Measurements from ENCODE around the gene CDH4. TPM values are rescaled to one million over a fixed set of nuclear protein-coding genes. Genes with fewer than 3 reads are reported as not detected.

CDH4 gene
- total and polyA plus RNA-seq, 2 donors (not counting 3 experiments of a cell fraction or from before 2014, with no cell fraction given): 0.17 to 0.51 TPM

GRCh38 chr20:61967300-61967699 lies 715.2 kb downstream of the CDH4 start:
- no peak overlapping the region for H2AFZ ChIP-seq (ENCODE audit: low read depth, low read length)
- intact Hi-C loops (cut with micrococcal nuclease): no loop called here
- no peaks in the 10 kb centered on the region for H3K9me1 ChIP-seq (replicated peaks; ENCODE audit: control insufficient read depth, extremely low read depth, insufficient read depth, low read length)
- no peak overlapping the region for H3K9ac ChIP-seq (replicated peaks; ENCODE audit: extremely low read depth, insufficient read depth, low read length)
- peaks cover 3 to 8% of the 10 kb centered on the region in 2 experiments for H3K27me3 ChIP-seq (ENCODE audit: control insufficient read depth in 2 of 2, insufficient read depth in 2 of 2, low read length in 2 of 2)
- no TSS peak for BruUV-seq (replicated peaks)
- dilution Hi-C loops (cut with MboI; ENCODE audit: extremely low pct_ligation_motif_present, low sequenced_read_pairs): no loop called here
- H4K20me1 ChIP-seq (replicated peaks; ENCODE audit: control insufficient read depth, extremely low read depth, insufficient read depth, low read length): no peaks in the 10 kb centered on the region
- no peaks in the 10 kb centered on the region for H3K79me2 ChIP-seq (ENCODE audit: control insufficient read depth, insufficient read depth, low read length)
- no peak overlapping the region for H3K4me3 ChIP-seq (replicated peaks in 1 of 3; ENCODE audit: insufficient read depth in 1 of 3, low read depth in 1 of 3, low read length in 3 of 3)
- DNase-seq (ENCODE audit: low read depth, low spot score) (no peak), FAIRE-seq (no peak)
- H3K4me1 ChIP-seq (ENCODE audit: control insufficient read depth, extremely low read depth, insufficient read depth, low read length): no peaks in the 10 kb centered on the region
- ChIA-PET CTCF (no interaction called here), POLR2A (no interaction called here)
- no peak overlapping the region for H3K4me2 ChIP-seq (ENCODE audit: insufficient read depth, low read length)
- peaks cover 0 to 2% of the 10 kb centered on the region in 2 experiments for H3K36me3 ChIP-seq (ENCODE audit: control insufficient read depth in 2 of 2, extremely low read depth in 1 of 2, insufficient read depth in 2 of 2, low read length in 2 of 2)
- H3K27ac ChIP-seq (ENCODE audit: insufficient read depth, low read depth, low read length): no peak overlapping the region
- no peaks in the 10 kb centered on the region for H3K9me3 ChIP-seq (replicated peaks; ENCODE audit: control insufficient read depth, insufficient read depth, low read length)
- TF ChIP-seq POLR2AphosphoS5 (IDR thresholded peaks at IDR 0.05; ENCODE audit: insufficient read depth, low read depth, low read length) (no peak), GATA2 (IDR thresholded peaks at IDR 0.05; ENCODE audit: insufficient read depth, insufficient read length, low read depth, low read length) (no peak), MAX (IDR thresholded peaks at IDR 0.05; ENCODE audit: insufficient read depth, insufficient read length) (no peak), JUN (IDR thresholded peaks at IDR 0.05; ENCODE audit: borderline replicate concordance, insufficient read depth, insufficient read length, low read depth) (no peak), MYC (IDR thresholded peaks at IDR 0.05; ENCODE audit: low read depth, low read length) (no peak), CTCF (IDR thresholded peaks at IDR 0.05; ENCODE audit: extremely low read depth in 1 of 2, insufficient read depth in 1 of 2, low read depth in 1 of 2, low read length in 2 of 2) (no peak), FOS (IDR thresholded peaks at IDR 0.05; ENCODE audit: borderline replicate concordance, insufficient read depth, low read length) (no peak), EZH2 (IDR thresholded peaks at IDR 0.05; ENCODE audit: borderline replicate concordance, low read depth, low read length, severe bottlenecking) (no peak), POLR2A (IDR thresholded peaks at IDR 0.05; ENCODE audit: low read depth, low read length) (no peak)

All from endothelial cell of umbilical vein (primary cell).